Measurements from ENCODE around the gene STAC.
"Not testable (repeated sequence)": the region's sequence is repeated elsewhere in the genome, so short reads cannot be mapped to it uniquely, and the experiment has no call there.

Gene STAC

DNA sequence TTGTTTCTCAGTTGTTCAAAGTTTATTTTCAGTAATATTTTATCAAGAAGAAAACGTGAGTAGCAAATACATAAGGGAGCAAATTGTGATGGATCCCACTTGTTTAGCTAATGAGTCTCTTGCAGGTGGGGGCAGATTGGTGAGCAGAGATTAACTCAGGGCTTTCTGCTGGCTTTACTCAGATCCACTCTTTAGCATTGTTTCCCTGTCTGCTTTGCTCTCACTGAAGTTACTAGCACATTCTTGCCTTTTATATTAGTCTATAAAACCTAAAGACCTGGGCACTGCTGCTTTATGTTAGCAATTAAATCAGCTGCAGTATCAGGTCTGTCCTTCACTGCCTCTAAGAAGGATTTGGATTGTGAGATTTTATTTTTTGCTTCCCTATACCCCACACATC lies 71.5 kb downstream of the STAC start:
- Histone ChIP-seq H3K27ac (no peak overlapping the region), H3K9me3 (no peaks in the 10 kb centered on the region), H3K4me3 (no peak overlapping the region), H3K4me1 (peaks cover 0 to 39% (median 6%) of the 10 kb centered on the region in 4 donors), H3K36me3 (no peaks in the 10 kb centered on the region), H3K27me3 (no peaks in the 10 kb centered on the region)
- DNase-seq, result no peak
- TF ChIP-seq, protein P1, sequence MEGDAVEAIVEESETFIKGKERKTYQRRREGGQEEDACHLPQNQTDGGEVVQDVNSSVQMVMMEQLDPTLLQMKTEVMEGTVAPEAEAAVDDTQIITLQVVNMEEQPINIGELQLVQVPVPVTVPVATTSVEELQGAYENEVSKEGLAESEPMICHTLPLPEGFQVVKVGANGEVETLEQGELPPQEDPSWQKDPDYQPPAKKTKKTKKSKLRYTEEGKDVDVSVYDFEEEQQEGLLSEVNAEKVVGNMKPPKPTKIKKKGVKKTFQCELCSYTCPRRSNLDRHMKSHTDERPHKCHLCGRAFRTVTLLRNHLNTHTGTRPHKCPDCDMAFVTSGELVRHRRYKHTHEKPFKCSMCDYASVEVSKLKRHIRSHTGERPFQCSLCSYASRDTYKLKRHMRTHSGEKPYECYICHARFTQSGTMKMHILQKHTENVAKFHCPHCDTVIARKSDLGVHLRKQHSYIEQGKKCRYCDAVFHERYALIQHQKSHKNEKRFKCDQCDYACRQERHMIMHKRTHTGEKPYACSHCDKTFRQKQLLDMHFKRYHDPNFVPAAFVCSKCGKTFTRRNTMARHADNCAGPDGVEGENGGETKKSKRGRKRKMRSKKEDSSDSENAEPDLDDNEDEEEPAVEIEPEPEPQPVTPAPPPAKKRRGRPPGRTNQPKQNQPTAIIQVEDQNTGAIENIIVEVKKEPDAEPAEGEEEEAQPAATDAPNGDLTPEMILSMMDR (IDR thresholded peaks at IDR 0.05), result no peak
- intact Hi-C loops (cut with DNase I; ENCODE audit: low total_unique reads), result no loop called here

DNA sequence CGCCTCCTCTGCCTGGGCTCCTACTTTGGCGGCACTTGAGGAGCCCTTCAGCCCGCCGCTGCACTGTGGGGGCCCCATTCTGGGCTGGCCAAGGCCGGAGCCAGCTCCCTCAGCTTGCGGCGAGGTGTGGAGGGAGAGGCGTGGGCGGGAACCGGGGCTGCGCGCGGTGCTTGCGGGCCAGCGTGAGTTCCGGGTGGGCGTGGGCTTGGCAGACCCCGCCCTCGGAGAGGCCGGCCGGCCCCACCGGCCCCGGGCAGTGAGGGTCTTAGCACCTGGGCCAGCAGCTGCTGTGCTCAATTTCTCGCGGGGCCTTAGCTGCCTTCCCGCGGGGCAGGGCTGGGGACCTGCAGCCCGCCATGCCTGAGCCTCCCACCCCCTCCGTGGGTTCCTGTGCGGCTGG lies 72.9 kb downstream of the STAC start:
- H3K9me3 ChIP-seq; H3K27ac ChIP-seq; H3K4me3 ChIP-seq; H3K27me3 ChIP-seq; H3K36me3 ChIP-seq; DNase-seq; intact Hi-C loops (cut with DNase I; ENCODE audit: low total_unique reads): not testable (repeated sequence)
- peaks cover 0 to 53% (median 14%) of the 10 kb centered on the region in 4 donors for H3K4me1 ChIP-seq

DNA sequence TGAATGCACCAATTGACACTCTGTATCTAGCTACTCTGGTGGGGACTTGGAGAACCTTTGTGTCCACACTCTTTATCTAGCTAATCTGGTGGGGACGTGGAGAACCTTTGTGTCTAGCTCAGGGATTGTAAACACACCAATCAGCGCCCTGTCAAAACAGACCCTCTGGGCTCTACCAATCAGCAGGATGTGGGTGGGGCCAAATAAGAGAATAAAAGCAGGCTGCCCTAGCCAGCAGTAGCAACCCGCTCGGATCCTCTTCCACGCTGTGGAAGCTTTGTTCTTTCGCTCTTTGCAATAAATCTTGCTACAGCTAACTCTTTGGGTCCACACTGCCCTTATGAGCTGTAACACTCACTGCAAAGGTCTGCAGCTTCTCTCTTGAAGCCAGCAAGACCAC lies 73.6 kb downstream of the STAC start:
- H3K4me3 ChIP-seq; DNase-seq; H3K9me3 ChIP-seq; H3K27ac ChIP-seq; intact Hi-C loops (cut with DNase I; ENCODE audit: low total_unique reads); H3K36me3 ChIP-seq; H3K27me3 ChIP-seq: not testable (repeated sequence)
- peaks cover 0 to 59% (median 15%) of the 10 kb centered on the region in 4 donors for H3K4me1 ChIP-seq

DNA sequence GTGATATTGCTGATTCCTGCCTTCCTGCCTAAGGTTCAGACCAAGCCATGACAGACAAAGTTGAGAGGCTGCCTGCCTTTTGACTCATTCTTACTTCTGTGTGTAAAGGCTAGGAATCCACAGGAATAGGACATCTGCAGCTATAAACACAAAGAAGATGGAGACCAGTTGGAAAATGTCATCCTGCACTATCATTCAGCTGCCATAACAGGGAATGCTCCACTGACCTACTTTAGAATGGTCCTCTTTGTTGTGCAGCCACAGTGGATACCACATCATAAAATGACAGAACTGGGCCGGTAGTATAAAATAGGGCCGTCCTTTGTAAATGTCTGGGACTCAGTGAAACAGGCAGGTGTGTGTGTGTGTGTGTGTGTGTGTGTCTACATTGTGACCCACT lies 75.1 kb downstream of the STAC start:
- TF ChIP-seq, protein P1 (IDR thresholded peaks at IDR 0.05), result no peak
- H3K27me3 ChIP-seq, result no peaks in the 10 kb centered on the region
- intact Hi-C loops (cut with DNase I; ENCODE audit: low total_unique reads), result no loop called here
- peaks cover 0 to 56% (median 13%) of the 10 kb centered on the region in 4 donors for H3K4me1 ChIP-seq
- H3K36me3 ChIP-seq, result no peaks in the 10 kb centered on the region
- no peaks in the 10 kb centered on the region for H3K9me3 ChIP-seq
- DNase-seq, result no peak
- H3K4me3 ChIP-seq, result no peak overlapping the region
- H3K27ac ChIP-seq, result no peak overlapping the region

DNA sequence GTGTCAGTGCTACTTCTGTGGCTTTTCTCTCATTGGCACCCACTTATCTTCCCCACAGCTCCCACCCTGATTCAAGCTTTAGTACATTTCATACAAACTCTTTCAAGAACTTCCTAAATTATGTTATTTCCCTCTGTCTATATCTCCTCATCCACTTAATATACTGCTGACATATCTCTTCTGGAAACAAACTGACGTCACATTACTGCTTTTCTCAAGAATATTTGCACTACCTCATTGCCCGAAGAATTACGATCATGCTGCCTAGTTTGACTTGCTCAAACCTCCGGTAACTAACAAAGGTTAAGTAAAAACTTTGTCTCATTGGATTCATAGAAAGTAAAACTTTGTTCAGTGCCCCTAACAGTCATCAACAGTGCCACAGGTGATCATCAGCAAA lies 76.5 kb downstream of the STAC start:
- no peak for DNase-seq
- TF ChIP-seq, protein P1 (IDR thresholded peaks at IDR 0.05), result no peak
- H3K4me3 ChIP-seq, result no peak overlapping the region
- no peak overlapping the region for H3K27ac ChIP-seq
- no peaks in the 10 kb centered on the region for H3K27me3 ChIP-seq
- H3K4me1 ChIP-seq, result peaks cover 0 to 68% (median 13%) of the 10 kb centered on the region in 4 donors
- H3K36me3 ChIP-seq, result no peaks in the 10 kb centered on the region
- intact Hi-C loops (cut with DNase I; ENCODE audit: low total_unique reads), result no loop called here
- no peaks in the 10 kb centered on the region for H3K9me3 ChIP-seq

DNA sequence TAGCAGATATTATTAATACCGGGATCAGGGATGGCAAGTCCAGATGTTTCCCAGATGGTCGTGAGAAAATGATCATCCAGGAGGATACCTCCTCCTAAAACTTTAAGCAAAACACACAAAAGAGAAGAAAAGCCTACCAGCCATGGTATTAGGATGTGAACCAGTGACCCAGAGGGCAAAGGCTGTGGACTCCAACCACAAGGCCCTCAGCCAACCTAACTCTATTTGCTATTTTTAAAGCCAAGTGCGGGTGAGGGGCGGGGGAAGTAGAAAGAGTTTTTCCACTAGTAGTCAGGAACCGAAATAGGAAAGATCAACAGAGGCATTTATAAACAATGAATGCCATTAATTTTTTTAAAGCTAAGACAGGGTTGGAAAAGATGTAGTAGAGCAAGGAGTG lies 77.4 kb downstream of the STAC start:
- no peaks in the 10 kb centered on the region for H3K9me3 ChIP-seq
- H3K27ac ChIP-seq, result peak overlapping the region in 1 of 2 donors; percentile 9
- no peak overlapping the region for H3K4me3 ChIP-seq
- peaks cover 0 to 68% (median 13%) of the 10 kb centered on the region in 4 donors for H3K4me1 ChIP-seq
- no peaks in the 10 kb centered on the region for H3K36me3 ChIP-seq
- no peak for DNase-seq
- intact Hi-C loops (cut with DNase I; ENCODE audit: low total_unique reads), result no loop called here
- no peaks in the 10 kb centered on the region for H3K27me3 ChIP-seq
- TF ChIP-seq, protein P1 (IDR thresholded peaks at IDR 0.05), result no peak

DNA sequence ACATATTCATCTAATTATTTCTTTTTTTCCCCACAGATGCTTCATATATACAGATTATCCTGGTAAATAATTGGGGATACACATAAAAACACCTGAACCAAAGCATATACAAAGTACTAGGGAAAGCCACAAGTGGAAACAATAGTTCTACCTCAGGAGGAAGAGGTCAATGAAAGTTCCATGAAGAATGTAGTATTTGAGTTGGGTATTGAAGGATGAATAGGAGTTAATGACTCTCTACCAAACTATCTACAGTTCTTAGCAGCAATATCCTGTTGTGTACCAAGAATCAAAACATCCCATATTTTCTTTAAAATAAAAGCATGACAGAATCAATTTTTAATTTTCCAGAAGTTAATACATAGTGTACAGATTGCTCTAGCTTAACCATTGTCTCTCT lies 78.9 kb downstream of the STAC start:
- no peak for DNase-seq
- TF ChIP-seq, protein P1 (IDR thresholded peaks at IDR 0.05), result no peak
- Histone ChIP-seq H3K27me3 (no peaks in the 10 kb centered on the region), H3K4me3 (no peak overlapping the region), H3K36me3 (no peaks in the 10 kb centered on the region), H3K27ac (no peak overlapping the region), H3K9me3 (no peaks in the 10 kb centered on the region), H3K4me1 (peaks cover 0 to 68% (median 13%) of the 10 kb centered on the region in 4 donors)
- intact Hi-C loops (cut with DNase I; ENCODE audit: low total_unique reads), result no loop called here
